Pons (tissue), 1 donor: ENCODE data around the gene YRDC.

Experiments
- DNase-seq: peaks from one replicate; pipeline ENCODE4 v3.0.0-alpha.2; 2016; ENCODE audit warnings: low spot score

The YRDC gene

GRCh38 chr1:37822906-37823815 is 15.2 kb upstream of the YRDC start:
- DNase-seq, result no peak

GRCh38 chr1:37821481-37821880 is 13.5 kb upstream of the YRDC start:
- no peak for DNase-seq

- peak; percentile 91 for DNase-seq
Measured at GRCh38 chr1:37817481-37817880, 9.5 kb upstream of the YRDC start.

- DNase-seq, result peak; percentile 76
Measured at GRCh38 chr1:37814252-37814651, 6.2 kb upstream of the YRDC start.

GRCh38 chr1:37813529-37814145 is 5.6 kb upstream of the YRDC start:
- no peak for DNase-seq

- DNase-seq, result peak; percentile 90
Measured at GRCh38 chr1:37811027-37811655, 3.1 kb upstream of the YRDC start.

GRCh38 chr1:37809942-37810341 is 1.9 kb upstream of the YRDC start:
- no peak for DNase-seq

GRCh38 chr1:37808369-37809319 is 636 bp upstream of the YRDC start:
- peak; percentile 97 for DNase-seq

- no peak for DNase-seq
Measured at GRCh38 chr1:37807220-37807554, 821 bp downstream of the YRDC start.

GRCh38 chr1:37802439-37802838 is 5.6 kb downstream of the YRDC start:
- DNase-seq, result no peak

- DNase-seq, result no peak
Measured at GRCh38 chr1:37797750-37798345, 10.2 kb downstream of the YRDC start.

GRCh38 chr1:37795340-37796125 is 12.5 kb downstream of the YRDC start:
- DNase-seq, result no peak

- DNase-seq, result no peak
Measured at GRCh38 chr1:37794372-37795339, 13.4 kb downstream of the YRDC start.

- no peak for DNase-seq
Measured at GRCh38 chr1:37793773-37794371, 14.1 kb downstream of the YRDC start, which contains the start of gene MANEAL. MANEAL (plus strand) TSS chr1:37793847; CDS start chr1:37794183, 336 bp downstream.

GRCh38 chr1:37792943-37793686 is 14.9 kb downstream of the YRDC start:
- no peak for DNase-seq

- DNase-seq, result no peak
Measured at GRCh38 chr1:37782491-37782890, 25.5 kb downstream of the YRDC start.

- DNase-seq, result no peak
Measured at GRCh38 chr1:37778654-37779053, 29.4 kb downstream of the YRDC start.

GRCh38 chr1:37776946-37777516 is 31.0 kb downstream of the YRDC start:
- no peak for DNase-seq
